ENCODE results near the gene ERN1.

- TF ChIP-seq GATA2 (IDR thresholded peaks at IDR 0.05; ENCODE audit: low read depth, low read length) (no peak), GATA3 (IDR thresholded peaks at IDR 0.05; ENCODE audit: low read depth, low read length) (no peak)
Observed at GRCh38 chr17:64124609-64125008, 5.3 kb downstream of the ERN1 start.

Data from SH-SY5Y (cell line).